ENCODE results near the gene ISL1.

DNA sequence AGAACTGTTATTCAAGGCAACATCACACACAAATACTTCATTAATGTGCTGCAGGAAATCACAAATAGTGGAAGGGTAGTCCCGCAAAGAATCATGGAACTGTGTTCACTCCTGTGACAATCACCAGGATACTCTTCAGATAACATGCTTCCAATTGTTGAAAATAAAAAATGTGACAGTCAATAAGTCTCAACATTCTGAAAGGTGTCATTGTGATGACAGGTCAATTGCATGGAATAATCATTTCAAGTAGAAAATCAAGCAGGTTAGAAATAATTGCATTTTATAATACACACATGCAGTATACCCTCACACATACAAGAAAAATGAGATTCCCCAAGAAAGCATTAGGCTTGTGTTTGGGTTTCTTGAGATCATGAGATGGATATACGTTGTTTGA is 46.4 kb upstream of the ISL1 start:
- TF ChIP-seq RFX5 (IDR thresholded peaks at IDR 0.05; ENCODE audit: low read depth, low read length): no peak
- no peak for TF ChIP-seq ZNF3 (CRISPR knock-in tag; IDR thresholded peaks at IDR 0.05)
